ENCODE data around the gene GPR142. TPM values are rescaled to one million over a fixed set of nuclear protein-coding genes. Genes with fewer than 3 reads are reported as not detected.
"Not testable (repeated sequence)": the region's sequence is repeated elsewhere in the genome, so short reads cannot be mapped to it uniquely, and the experiment has no call there.

Gene GPR142
- total RNA-seq, 1 donor from 2014 or later = 20.7 TPM

GRCh38 chr17:74403512-74404137 lies 36.3 kb downstream of the GPR142 start:
- TF ChIP-seq, protein P1, sequence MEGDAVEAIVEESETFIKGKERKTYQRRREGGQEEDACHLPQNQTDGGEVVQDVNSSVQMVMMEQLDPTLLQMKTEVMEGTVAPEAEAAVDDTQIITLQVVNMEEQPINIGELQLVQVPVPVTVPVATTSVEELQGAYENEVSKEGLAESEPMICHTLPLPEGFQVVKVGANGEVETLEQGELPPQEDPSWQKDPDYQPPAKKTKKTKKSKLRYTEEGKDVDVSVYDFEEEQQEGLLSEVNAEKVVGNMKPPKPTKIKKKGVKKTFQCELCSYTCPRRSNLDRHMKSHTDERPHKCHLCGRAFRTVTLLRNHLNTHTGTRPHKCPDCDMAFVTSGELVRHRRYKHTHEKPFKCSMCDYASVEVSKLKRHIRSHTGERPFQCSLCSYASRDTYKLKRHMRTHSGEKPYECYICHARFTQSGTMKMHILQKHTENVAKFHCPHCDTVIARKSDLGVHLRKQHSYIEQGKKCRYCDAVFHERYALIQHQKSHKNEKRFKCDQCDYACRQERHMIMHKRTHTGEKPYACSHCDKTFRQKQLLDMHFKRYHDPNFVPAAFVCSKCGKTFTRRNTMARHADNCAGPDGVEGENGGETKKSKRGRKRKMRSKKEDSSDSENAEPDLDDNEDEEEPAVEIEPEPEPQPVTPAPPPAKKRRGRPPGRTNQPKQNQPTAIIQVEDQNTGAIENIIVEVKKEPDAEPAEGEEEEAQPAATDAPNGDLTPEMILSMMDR (IDR thresholded peaks at IDR 0.05; ENCODE audit: partially characterized antibody, unreplicated experiment) = no peak

DNA sequence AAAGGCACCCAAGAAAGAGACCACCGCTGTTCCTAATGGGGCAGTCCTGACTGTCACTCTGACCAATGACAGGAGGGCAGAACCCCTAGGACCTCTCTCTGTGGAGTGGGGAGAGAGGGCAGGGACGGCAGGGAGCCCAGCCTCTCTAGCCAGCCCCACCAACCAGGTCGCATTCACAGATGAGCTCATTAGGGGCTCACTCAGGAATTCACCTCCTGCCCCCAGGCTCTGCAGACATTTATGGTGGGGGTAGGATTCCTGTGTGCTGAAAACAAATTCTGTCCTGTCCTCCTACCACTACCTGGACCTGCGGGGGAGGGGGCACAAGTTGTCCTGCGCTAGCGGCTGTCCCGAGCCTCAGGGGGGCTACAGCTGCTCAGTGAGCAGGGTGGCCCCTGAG lies 36.9 kb downstream of the GPR142 start:
- no peak for DNase-seq
- Mint-ChIP-seq H3K36me3 (ENCODE audit: unreplicated experiment) (no peaks in the 10 kb centered on the region), H3K4me3 (ENCODE audit: unreplicated experiment) (no peak overlapping the region), H3K27ac (ENCODE audit: unreplicated experiment) (no peak overlapping the region), H3K4me1 (ENCODE audit: low read depth, unreplicated experiment) (peaks cover 19% of the 10 kb centered on the region), H3K27me3 (ENCODE audit: unreplicated experiment) (peaks cover 8% of the 10 kb centered on the region), H3K9me3 (ENCODE audit: unreplicated experiment) (peaks cover 2% of the 10 kb centered on the region)
- TF ChIP-seq, protein P1 (IDR thresholded peaks at IDR 0.05; ENCODE audit: partially characterized antibody, unreplicated experiment) = no peak

More at GRCh38 chr17:74403512-74404137, 36.3 kb downstream of the GPR142 start:
- no peak overlapping the region for H3K4me3 Mint-ChIP-seq (ENCODE audit: unreplicated experiment)
- peaks cover 3% of the 10 kb centered on the region for H3K9me3 Mint-ChIP-seq (ENCODE audit: unreplicated experiment)
- peaks cover 21% of the 10 kb centered on the region for H3K4me1 Mint-ChIP-seq (ENCODE audit: low read depth, unreplicated experiment)
- peak overlapping the region; percentile 82 for H3K27ac Mint-ChIP-seq (ENCODE audit: unreplicated experiment)
- no peaks in the 10 kb centered on the region for H3K36me3 Mint-ChIP-seq (ENCODE audit: unreplicated experiment)
- DNase-seq = peak; percentile 53
- H3K27me3 Mint-ChIP-seq (ENCODE audit: unreplicated experiment) = peaks cover 8% of the 10 kb centered on the region

- Mint-ChIP-seq H3K36me3 (ENCODE audit: unreplicated experiment) (no peaks in the 10 kb centered on the region), H3K27me3 (ENCODE audit: unreplicated experiment) (peaks cover 8% of the 10 kb centered on the region), H3K4me3 (ENCODE audit: unreplicated experiment) (peak overlapping the region; percentile 67), H3K9me3 (ENCODE audit: unreplicated experiment) (peaks cover 1% of the 10 kb centered on the region), H3K4me1 (ENCODE audit: low read depth, unreplicated experiment) (peaks cover 13% of the 10 kb centered on the region), H3K27ac (ENCODE audit: unreplicated experiment) (peak overlapping the region; percentile 85)
- no peak for DNase-seq
- TF ChIP-seq, protein P1 (IDR thresholded peaks at IDR 0.05; ENCODE audit: partially characterized antibody, unreplicated experiment) = no peak
Observed at GRCh38 chr17:74404789-74405188, 37.5 kb downstream of the GPR142 start.

DNA sequence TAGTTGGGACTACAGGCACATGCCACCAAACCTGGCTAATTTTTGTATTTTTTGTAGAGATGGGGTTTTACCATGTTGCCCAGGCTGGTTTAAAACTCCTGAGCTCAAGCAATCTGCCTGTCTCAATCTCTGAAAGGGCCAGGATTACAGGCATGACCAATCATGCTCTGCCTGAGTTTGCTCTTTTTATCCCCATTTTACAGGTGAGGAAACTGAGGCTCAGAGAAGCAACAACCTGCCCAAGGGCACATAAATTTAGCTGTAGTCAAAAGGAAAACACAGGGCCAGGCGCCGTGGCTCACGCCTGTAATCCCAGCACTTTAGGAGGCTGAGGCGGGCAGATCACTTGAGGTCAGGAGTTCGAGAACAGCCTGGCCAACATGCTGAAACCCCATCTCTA lies 38.0 kb downstream of the GPR142 start:
- not testable (repeated sequence) for H3K27me3 Mint-ChIP-seq (ENCODE audit: unreplicated experiment); H3K27ac Mint-ChIP-seq (ENCODE audit: unreplicated experiment); H3K36me3 Mint-ChIP-seq (ENCODE audit: unreplicated experiment); H3K4me3 Mint-ChIP-seq (ENCODE audit: unreplicated experiment); DNase-seq; H3K9me3 Mint-ChIP-seq (ENCODE audit: unreplicated experiment)
- peaks cover 12% of the 10 kb centered on the region for H3K4me1 Mint-ChIP-seq (ENCODE audit: low read depth, unreplicated experiment)

GRCh38 chr17:74407384-74407783 lies 40.1 kb downstream of the GPR142 start:
- Mint-ChIP-seq H3K4me1 (ENCODE audit: low read depth, unreplicated experiment) (peaks cover 16% of the 10 kb centered on the region), H3K4me3 (ENCODE audit: unreplicated experiment) (no peak overlapping the region), H3K27me3 (ENCODE audit: unreplicated experiment) (peaks cover 11% of the 10 kb centered on the region), H3K9me3 (ENCODE audit: unreplicated experiment) (peaks cover 1% of the 10 kb centered on the region), H3K27ac (ENCODE audit: unreplicated experiment) (no peak overlapping the region), H3K36me3 (ENCODE audit: unreplicated experiment) (no peaks in the 10 kb centered on the region)
- TF ChIP-seq, protein P1 (IDR thresholded peaks at IDR 0.05; ENCODE audit: partially characterized antibody, unreplicated experiment) = no peak
- DNase-seq = no peak
